SK-N-SH treated with all-trans-retinoic acid at 6 μM for 48 hours (cell line): ENCODE data around the gene LCP1.

Experiments used
- BACH2 ChIP-seq: fragments of 250-450 bp; sonication (Bioruptor Pico); IDR thresholded peaks from 2 replicates; pipeline ENCODE4 v1.9.0; 2021; ENCODE audit warnings: mild to moderate bottlenecking, borderline replicate concordance
- RARB ChIP-seq: fragments of 250-450 bp; sonication (Bioruptor Pico); IDR thresholded peaks from 2 replicates; pipeline ENCODE4 v1.8.0; 2021; ENCODE audit warnings: mild to moderate bottlenecking, moderate library complexity
- ZNF565 ChIP-seq: fragments of 450-650 bp; formaldehyde crosslinking; conservative IDR thresholded peaks from 2 replicates; pipeline ENCODE4 v1.5.0; 2020; ENCODE audit warnings: low read depth, mild to moderate bottlenecking, moderate library complexity
- TF ChIP-seq, protein P1 (sequence below): fragments of 250-450 bp; sonication (Bioruptor Pico); IDR thresholded peaks from 2 replicates; pipeline ENCODE4 v1.8.0; 2021; ENCODE audit warnings: low read depth, mild to moderate bottlenecking, moderate library complexity, borderline replicate concordance

DNA sequence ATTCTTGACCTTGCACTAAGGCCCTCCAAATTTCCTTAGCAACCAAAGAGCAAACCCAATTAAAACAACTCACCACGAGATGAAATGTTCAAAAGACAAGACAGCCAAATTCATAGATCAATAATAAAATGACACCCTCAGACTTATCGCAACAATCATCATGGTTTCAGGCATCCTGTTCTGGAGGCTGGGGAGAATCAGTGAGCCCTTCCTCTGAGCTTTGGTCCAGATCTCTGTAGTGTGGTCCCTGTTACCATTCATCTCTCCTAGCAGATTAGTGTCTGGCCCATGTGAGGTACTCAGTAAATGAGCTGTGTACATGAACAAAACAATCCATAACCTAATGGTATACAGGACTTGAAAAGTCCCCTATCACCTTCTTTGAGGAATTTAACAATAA, 12.2 kb downstream of the LCP1 start:
- TF ChIP-seq, protein P1, sequence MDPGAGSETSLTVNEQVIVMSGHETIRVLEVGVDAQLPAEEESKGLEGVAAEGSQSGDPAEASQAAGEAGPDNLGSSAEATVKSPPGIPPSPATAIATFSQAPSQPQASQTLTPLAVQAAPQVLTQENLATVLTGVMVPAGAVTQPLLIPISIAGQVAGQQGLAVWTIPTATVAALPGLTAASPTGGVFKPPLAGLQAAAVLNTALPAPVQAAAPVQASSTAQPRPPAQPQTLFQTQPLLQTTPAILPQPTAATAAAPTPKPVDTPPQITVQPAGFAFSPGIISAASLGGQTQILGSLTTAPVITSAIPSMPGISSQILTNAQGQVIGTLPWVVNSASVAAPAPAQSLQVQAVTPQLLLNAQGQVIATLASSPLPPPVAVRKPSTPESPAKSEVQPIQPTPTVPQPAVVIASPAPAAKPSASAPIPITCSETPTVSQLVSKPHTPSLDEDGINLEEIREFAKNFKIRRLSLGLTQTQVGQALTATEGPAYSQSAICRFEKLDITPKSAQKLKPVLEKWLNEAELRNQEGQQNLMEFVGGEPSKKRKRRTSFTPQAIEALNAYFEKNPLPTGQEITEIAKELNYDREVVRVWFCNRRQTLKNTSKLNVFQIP, result no peak
- no peak for TF ChIP-seq RARB (CRISPR knock-in tag)
- TF ChIP-seq BACH2 (CRISPR knock-in tag), result no peak
- no peak for TF ChIP-seq ZNF565 (CRISPR knock-in tag)
